ENCODE results near the gene ZC3H7B.
A peak's percentile ranks its signal among the peaks of the same experiment; 100 is the strongest.
"Not testable (repeated sequence)": the region's sequence is repeated elsewhere in the genome, so short reads cannot be mapped to it uniquely, and the experiment has no call there.

The ZC3H7B gene

DNA sequence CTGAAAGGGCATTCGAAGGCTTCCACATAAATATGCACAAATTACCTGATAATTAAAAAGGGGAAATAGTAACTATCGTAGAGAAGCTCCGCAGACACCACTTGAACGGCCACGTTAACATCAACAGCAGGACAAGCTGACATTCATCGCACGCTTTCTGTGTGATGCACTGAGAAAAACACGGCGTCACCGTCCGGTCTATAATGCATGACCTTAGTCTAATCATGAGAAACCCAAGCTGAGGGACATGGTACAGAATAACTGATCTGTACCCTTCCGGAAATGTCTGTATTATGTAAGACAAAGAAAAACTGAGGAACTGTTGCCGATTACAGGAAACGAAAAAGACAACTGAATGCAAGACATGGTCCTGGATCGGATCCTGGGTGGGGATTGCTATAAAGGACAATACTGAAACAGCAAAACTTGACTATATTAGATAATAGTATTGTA, 14.7 kb upstream of the ZC3H7B start:
- peak; percentile 53 for DNase-seq (ENCODE audit: low spot score)

DNA sequence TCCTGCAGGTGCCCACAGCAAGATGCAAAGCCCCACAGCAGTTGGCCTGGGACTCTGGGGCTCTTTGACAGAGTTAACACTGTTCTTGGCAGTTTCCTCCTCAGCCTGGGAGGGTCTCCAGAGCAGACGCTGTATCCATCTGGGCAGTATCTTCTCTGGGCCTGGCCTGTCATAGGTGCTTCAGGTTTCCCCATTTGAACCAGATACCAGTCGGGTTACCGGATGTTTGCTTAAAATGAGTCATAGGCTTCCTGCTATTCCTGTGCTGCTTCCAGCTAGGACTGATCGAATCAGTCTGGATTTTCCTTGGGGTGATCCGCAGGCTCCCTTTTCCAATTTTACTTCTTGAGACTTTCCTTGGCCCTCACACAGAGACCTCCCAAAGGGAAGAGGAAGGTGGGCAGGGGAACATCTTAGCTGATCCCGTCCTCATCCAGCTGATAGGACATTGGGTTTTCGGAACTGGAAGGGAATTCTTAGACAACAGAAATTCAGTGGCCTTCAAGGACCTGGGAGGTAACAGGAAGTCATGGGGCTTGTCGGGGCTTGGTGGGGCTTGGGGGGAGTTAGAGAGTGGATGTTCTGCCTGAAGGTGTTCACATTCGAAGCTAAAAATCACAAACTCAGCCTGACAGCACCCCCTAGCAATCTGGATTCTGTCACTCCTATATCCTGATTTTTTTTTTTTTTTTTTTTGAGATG, 12.9 kb upstream of the ZC3H7B start:
- DNase-seq (ENCODE audit: low spot score): no peak

DNA sequence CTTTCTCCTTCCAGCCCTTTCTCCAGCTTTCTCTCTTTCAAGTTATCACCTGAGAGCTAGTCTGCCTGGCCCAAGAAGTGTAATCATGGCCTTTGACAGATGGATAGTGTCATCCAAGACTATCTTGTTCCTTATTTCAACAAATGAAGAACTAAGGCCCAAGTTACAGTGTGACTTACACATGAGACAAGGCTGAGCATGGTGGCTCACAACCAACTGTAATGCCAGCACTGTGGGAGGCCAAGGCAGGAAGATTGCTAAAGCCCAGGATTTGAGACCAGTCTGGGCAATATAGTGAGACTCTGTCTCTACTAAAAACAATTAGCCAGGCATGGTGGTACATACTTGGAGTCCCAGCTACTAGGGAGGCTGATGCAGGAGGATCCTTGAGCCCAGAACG, 11.7 kb upstream of the ZC3H7B start:
- DNase-seq (ENCODE audit: low spot score): no peak

DNA sequence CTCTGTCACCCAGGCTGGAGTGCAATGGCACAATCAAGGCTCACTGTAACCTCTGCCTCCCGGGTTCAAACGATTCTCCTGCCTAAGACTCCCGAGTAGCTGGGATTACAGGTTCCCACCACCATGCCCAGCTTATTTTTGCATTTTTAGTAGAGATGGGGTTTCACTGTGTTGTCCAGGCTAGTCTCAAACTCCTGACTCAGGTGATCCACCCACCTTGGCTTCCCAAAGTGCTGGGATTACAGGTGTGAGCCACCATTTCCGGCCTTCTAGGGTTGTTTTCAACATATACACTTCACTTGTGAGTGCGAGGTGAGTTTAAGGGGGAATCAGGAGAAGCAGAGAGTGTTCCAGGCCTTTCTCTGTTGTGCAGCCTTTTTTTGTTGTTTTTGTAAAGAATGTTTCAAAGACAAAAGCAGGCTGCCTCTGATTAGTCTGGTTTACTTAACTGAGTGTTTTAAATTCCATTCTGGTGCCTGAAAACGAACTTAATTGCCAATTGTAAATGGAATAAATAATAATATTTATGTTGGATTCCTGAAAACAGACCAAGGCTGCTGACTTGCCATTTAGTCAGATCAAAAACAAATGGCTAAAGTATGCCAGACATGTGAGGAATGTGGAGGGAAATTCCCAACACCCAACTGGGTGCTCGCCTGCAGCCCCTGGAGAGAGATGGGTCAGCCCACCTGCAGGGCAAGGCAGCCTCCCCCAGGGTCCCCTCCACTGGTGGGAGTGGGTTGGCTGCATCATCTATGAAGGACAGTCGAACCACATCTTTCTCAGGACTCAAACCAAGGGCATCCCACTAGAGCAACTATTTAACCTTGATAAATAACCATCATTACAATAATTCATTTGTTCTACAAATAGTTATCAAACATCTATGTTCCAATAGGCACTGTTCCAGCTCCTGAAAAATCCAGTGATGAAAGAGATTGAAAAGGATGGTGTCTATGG, 10.8 kb upstream of the ZC3H7B start:
- DNase-seq (ENCODE audit: low spot score): no peak

DNA sequence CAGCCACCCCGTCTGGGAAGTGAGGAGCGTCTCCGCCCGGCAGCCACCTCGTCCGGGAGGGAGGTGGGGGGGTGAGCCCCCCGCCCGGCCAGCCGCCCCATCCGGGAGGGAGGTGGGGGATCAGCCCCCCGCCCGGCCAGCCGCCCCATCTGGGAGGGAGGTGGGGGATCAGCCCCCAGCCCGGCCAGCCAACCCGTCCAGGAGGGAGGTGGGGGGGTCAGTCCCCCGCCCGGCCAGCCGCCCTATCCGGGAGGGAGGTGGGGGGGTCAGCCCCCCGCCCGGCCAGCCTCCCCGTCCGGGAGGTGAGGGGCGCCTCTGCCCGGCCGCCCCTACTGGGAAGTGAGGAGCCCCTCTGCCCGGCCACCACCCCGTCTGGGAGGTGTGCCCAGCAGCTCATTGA, 6.5 kb upstream of the ZC3H7B start:
- not testable (repeated sequence) for DNase-seq (ENCODE audit: low spot score)

DNA sequence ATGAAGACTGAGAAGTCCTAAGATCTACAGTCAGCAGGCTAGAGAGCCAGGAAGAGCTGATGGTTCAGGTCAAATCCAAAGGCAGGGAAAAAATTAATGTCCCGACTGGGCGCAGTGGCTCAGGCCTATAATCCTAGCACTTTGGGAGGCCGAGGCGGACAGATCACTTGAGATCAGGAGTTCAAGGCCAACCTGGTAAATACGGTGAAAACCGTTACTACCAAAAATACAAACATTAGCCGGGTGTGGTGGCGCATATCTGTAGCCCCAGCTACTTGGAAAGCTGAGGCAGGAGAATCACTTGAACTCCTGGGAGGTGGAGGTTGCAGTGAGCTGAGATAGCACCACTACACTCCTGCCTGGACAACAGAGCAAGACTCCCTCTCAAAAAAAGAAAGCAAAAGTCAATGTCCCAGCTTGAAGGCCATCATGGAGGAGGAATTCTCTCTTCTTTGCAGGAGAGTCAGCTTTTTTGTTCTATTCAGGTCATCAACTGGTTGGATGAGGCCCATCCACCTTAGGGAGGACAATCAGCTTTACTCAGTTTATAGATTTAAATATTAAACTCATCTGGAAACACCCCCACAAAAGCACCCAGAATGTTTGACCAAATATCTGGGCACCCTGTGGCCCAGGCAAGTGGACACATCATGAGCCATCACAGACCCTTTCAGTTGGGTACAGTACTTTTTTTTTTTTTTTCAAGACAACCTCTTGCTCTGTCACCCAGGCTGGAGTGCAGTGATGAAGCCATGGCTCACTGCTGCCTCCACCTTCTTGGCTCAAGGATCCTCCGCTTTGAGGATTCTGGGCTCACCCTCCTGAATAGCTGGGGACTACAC, 4.3 kb upstream of the ZC3H7B start:
- DNase-seq (ENCODE audit: low spot score): no peak

DNA sequence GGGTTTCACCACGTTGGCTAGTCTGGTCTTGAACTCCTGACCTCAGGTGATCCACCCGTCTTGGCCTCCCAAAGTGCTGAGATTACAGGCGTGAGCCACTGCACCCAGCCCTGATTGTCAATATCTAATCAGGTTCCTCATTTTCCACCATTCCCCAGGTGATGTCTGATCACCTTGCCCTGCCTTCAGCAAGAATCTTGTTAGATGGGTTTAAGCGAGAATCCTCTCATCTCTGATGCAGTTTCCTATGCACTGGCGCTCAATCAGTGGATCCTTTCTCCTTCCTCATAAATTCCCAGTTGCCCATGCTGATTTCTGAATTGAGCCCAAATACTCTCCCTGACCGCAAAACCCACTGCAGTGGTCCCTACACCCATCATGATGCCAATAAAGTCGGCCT, 664 bp upstream of the ZC3H7B start:
- no peak for DNase-seq (ENCODE audit: low spot score)

DNA sequence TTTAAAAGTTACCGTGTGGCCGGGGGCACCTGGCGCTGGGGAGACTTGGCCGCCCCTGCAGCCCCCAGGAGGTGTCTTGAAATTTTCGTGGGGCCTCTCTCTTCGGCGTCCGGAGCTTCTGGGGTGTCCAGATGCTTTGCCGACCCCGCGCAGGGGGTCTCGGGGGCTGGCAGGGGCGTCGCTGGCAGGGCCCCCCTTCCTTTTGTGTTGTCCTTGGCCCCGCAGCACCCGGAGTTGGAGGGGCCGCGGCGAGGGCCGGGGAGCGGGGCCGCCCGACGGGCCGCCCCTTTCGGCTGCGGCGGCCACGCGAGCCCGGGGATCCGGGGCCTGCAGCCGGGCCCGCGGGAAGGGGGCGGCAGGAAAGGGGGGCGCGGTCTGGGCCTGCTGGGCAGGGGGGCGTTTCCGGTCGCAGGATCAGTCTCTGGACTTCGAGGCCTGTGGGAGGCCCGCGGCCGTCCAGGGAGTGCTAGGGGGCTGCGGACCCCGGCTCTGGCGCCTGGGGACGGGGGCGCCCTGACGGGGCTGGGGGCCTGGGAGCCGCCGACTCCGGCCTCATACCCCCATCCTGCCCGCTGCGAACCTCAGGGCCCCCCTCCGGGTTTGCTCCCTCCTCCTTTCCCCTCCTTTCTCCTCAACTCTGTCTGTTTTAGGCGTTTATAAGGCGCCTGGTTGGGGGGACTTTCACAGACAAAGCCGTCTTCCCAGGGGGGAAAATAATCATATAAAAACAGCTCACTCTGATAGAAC, 869 bp downstream of the ZC3H7B start:
- DNase-seq (ENCODE audit: low spot score): no peak

DNA sequence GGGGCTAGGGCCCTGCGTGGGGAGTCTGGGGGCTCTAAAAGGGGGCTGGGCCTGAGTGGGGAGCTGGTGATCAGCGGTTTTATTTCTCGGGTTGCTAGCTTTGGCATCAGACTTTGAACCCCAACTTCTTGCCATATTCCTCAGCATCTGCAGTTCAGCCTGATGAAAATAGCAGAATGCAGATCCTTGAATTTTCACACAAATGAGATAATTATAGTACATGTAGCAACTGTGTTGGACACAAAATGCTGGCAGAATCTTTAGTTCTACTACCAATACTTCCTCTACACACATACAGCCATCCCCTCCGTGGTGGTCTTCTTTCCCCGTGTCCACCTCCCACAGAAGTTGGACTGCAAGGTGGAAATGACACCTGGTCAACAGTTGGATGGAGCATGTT, 1.5 kb downstream of the ZC3H7B start:
- no peak for DNase-seq (ENCODE audit: low spot score)

DNA sequence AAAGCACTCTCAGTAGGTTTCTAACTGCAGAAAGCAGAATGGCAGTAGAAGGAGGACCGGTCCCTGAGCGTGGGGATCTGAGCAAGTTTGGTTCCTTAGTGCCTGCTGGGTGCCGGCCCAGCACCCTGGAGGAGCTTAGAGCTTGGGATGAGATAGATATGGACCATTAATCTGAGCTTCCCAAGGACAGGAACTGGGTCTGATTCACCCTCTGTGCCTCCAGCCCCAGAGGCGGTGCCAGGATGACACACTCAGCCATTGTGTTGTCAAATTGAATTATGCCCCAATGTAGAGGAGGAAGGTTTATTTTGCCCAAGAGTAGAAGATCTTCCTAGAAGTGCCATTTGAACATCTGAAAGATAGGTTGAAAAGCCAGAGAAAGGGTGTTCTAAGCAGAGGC, 4.3 kb downstream of the ZC3H7B start:
- no peak for DNase-seq (ENCODE audit: low spot score)

DNA sequence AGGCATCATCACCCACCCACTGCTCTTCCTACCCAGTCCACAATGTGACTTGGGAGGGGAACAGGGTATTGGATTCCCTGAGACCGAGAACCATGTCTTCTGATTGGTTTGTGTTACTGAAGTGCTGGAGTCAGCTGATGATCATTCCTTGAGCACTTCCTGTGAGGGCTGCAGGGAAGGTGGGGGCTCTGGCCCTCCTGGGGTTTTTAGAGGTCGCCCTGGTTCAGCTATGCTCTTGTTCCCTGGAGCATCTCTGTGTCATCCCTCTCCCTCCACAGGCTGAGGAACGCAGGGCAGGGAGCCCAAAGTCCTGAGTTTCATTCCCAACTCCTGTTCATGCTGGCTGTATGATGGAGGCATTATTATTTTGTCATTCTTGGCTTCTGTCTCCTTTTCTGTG, 6.7 kb downstream of the ZC3H7B start:
- no peak for DNase-seq (ENCODE audit: low spot score)

DNA sequence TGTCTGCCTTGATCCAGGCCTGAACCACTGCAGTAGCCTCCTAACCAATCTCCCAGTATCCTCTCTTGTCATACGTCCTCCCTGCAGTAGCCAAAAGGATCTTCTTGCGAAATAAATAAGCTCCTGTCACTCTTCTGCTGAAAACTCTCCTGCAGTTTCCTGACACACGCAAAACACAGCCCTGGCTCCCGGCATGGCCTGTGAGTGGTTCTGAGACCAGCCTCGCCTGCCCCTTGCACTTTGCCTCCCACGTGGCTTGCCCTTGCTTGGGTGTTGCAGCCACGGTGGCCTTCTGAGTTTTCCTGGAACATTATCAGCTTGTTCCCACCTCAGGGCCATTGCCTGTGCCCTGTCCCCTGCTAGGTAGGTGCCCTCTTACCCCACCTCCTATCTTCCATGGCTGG, 7.2 kb downstream of the ZC3H7B start:
- DNase-seq (ENCODE audit: low spot score): no peak

DNA sequence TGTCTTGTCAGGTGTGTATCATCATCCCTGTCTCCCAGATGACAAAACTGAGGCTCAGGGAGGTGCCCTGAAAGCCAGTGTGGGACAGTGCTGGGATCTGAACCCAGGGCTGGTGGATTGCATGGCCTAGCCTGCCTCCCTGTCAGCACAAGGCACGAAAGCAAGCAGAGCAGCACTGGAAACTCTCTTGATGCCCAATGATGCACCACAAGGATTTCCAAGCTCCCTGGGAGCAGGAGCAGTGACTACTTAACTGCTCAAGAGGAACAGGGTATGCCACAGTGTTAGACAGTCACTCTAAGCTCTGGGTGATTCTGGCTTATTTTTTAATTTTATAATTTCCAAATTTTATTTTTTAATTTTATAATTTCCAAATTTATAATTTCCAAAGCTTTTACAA, 9.0 kb downstream of the ZC3H7B start:
- DNase-seq (ENCODE audit: low spot score): no peak

DNA sequence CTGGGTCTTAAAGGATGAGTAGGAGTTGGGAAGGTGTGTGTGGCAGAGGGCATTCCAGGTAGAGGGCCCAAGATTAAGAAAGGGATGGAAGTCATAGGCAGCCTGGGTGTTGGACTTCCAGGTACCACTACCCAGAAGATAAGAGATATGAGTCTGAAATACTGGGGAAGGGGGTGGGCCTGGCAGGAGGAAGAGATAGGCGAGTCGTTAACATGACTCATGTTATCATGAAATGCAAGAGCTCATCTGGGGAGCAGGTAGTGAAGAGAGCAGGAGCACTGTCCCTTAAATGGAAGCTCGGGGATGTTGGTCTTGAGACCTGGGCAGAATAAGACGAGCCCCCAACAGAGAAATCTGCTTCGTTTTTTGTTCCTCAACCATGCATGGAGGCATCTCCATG, 10.2 kb downstream of the ZC3H7B start:
- no peak for DNase-seq (ENCODE audit: low spot score)

DNA sequence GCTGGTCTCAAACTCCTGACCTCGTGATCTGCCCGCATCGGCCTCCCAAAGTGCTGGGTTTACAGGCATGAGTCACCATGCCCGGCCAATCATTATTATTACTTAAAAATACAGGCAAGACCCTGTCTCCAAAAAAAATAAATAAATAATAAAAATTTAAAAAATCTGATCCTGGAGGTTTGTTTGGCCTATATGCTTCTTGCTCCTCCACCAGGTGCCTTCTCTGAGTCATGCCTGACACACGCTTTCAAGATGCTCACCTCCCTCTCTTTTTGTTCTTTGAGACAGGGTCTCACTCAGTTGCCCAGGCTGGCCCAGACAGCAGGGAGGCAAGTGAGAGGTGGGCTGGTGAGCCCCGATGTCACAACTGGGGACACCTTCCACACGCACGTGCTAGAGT, 13.5 kb downstream of the ZC3H7B start:
- no peak for DNase-seq (ENCODE audit: low spot score)

DNA sequence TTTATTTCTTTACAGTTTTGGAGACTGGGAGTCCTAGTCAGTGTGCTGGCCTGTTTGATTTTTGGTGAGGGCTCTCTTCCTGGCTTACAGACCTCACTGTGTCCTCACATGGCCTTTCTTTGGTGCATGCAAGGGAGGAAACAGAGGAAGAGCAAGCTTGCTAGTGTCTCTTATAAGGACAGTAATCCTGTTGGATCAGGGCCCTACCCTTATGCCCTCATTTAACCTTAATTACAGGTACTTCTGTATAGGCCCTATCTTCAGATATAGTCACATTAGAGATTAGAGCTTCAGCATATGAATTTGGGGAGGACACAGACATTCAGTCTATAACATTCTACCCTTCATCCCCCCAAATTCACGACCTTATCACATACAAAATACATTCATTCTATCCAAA, 14.3 kb downstream of the ZC3H7B start:
- DNase-seq (ENCODE audit: low spot score): no peak

DNA sequence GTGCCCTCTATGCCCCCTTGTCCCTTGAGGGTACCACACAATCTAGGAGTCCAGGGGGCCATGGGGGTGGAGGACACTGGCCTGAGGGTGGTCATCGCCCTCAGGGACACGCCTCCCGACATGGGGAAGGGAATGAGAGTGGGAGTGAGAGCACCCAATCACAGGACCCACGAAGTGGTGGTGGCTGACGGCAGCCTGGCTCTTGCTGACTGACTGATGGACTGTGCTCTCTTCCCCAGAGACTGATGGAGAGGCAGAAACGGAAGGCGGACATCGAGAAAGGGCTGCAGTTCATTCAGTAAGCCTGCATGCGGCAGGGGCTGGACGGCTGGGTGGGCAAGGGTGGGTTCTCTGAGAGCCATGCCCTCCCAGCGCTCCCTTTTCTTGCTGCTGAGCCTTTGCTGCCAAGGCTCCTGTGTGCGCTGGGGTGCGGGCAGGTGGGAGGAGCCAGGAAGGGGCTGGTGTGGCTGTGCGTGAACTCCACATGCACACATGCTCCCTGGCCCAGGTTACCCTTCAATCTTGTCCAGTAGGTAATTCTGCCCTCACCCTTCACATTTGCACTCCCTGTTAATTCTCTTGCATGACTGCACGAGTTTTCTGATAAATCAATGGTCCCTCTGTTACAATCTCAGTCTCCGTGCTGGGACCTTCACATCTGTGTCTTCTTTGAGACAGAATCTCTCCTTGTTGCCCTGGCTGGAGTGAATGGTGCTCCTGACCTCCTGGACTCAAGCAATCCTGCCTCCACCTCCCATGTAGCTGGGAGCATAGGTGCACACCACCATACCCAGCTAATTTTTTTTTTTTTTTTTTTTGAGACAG, 19.3 kb downstream of the ZC3H7B start:
- no peak for DNase-seq (ENCODE audit: low spot score)

DNA sequence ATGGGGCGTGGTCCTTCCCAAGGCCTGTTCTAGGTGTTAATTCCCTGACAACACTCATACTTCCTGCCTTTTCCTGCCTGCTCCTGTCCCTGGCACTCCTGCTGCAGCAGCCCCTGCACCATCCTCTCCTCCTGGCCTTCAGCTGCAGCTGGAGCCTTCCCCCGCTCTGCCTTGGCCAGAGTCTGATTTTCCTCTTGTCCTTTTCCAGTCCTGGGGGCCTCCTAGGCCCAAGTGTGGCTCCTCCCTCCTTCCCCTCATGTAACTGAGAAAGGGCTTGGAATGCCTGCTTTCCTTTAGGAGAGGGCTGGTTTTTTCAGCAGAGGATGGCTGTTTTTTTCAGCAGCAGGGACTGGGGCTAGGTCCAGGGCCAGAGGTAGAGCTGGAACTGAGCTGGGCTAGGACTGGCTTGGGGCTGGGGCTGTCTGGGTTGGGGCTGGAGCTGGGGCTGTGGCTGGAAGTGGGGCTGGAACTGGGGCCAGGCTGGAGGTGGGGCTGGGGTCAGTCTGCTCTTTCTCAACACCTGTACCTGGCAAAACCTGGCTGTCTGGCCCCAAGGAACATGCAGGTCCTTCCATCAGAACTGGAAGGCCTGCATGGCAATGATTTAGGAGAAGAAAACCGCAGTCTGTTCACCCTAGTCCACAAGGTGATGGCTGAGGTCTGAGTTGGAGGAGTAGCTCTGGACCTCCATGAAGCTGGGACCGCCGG, 23.6 kb downstream of the ZC3H7B start:
- DNase-seq (ENCODE audit: low spot score): no peak

DNA sequence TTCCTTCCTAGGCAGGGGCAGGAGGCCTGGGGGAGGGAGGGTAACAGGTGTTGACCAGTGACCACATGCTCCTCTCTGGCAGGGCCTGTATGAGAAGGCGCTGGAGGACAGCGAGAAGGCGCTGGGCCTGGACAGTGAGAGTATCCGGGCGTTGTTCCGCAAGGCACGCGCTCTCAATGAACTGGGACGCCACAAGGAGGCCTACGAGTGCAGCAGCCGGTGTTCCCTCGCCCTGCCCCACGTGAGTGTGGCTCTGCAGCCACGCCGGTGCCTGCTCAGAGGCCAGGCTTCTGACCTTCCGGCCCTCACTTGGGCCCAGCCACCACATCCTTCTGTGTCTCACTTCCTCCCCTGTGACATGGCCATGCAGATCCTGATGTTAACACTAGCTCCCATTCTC, 25.8 kb downstream of the ZC3H7B start:
- no peak for DNase-seq (ENCODE audit: low spot score)

DNA sequence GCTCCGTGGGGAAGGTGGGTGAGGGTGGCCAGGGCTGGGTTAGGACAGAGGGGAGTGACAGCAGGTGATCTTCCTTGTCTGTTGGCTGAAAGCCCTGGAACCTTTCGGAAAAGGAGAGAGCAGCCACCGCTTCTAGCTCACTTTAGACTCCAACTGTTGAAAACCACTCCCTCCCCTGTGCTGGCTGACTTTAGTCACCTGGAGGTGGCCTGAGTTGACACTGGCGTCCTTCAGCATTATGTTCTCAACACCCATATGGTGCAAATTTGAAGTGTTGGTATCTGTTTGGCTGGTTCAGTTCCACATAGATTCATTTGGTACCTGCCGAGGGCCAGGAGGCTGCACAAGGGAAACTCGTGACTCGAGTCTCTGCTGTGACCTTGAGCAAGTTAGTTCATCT, 28.8 kb downstream of the ZC3H7B start:
- DNase-seq (ENCODE audit: low spot score): no peak

Data from CD4-positive, alpha-beta T cell treated with Interleukin-2 at 100 ng/mL for 4 hours (primary cell).